ENCODE results near the gene IL36A.

IL36A gene

GRCh38 chr2:113009622-113010021, 4.4 kb downstream of the IL36A start:
- no peak for DNase-seq

GRCh38 chr2:113010088-113010487, 4.8 kb downstream of the IL36A start:
- no peak for DNase-seq

- no peak for DNase-seq
Observed at GRCh38 chr2:113011108-113011507, 5.8 kb downstream of the IL36A start.

- no peak for DNase-seq
Observed at GRCh38 chr2:113012436-113013335, 7.4 kb downstream of the IL36A start.

- DNase-seq: no peak
Observed at GRCh38 chr2:113013336-113013661, 8.0 kb downstream of the IL36A start.

- DNase-seq: no peak
Observed at GRCh38 chr2:113014067-113014466, 8.8 kb downstream of the IL36A start.

- no peak for DNase-seq
Observed at GRCh38 chr2:113015042-113015441, 9.8 kb downstream of the IL36A start.

- DNase-seq: no peak
Observed at GRCh38 chr2:113015655-113016054, 10.4 kb downstream of the IL36A start.

GRCh38 chr2:113018509-113018908, 13.2 kb downstream of the IL36A start:
- DNase-seq: no peak

- no peak for DNase-seq
Observed at GRCh38 chr2:113021312-113021711, 16.1 kb downstream of the IL36A start.

GRCh38 chr2:113024764-113025163, 19.5 kb downstream of the IL36A start:
- no peak for DNase-seq

- DNase-seq: no peak
Observed at GRCh38 chr2:113025737-113026136, 20.5 kb downstream of the IL36A start.

GRCh38 chr2:113027691-113028090, 22.4 kb downstream of the IL36A start:
- DNase-seq: no peak

- no peak for DNase-seq
Observed at GRCh38 chr2:113028112-113028511, 22.9 kb downstream of the IL36A start.

- no peak for DNase-seq
Observed at GRCh38 chr2:113032737-113033136, 27.5 kb downstream of the IL36A start.

- no peak for DNase-seq
Observed at GRCh38 chr2:113034016-113034415, 28.8 kb downstream of the IL36A start.

- DNase-seq: no peak
Observed at GRCh38 chr2:113036763-113037162, 31.5 kb downstream of the IL36A start.

GRCh38 chr2:113038291-113038690, 33.0 kb downstream of the IL36A start:
- DNase-seq: no peak

- no peak for DNase-seq
Observed at GRCh38 chr2:113039158-113039557, 33.9 kb downstream of the IL36A start.

GRCh38 chr2:113039719-113040118, 34.5 kb downstream of the IL36A start:
- no peak for DNase-seq

- DNase-seq: no peak
Observed at GRCh38 chr2:113041871-113042270, 36.6 kb downstream of the IL36A start.

- DNase-seq: no peak
Observed at GRCh38 chr2:113046465-113046864, 41.2 kb downstream of the IL36A start.

- no peak for DNase-seq
Observed at GRCh38 chr2:113050921-113051895, 45.9 kb downstream of the IL36A start.

- no peak for DNase-seq
Observed at GRCh38 chr2:113052396-113052917, 47.2 kb downstream of the IL36A start, which contains the start of gene IL36B. IL36B (minus strand) TSS chr2:113052867.
